HEK293 (cell line): ENCODE measurements around the gene S100A3.

Experiments
- CTCF ChIA-PET: fragments of 350-600 bp; formaldehyde crosslinking; extraction: SDS; loops from one replicate; lab custom pipeline; 2021; ENCODE audit warnings: antibody characterized with exemption; lab: Yijun Ruan, JAX
- POLR2A ChIA-PET: fragments of 300-600 bp; formaldehyde crosslinking; extraction: SDS; loops from one replicate; lab custom pipeline; 2020; ENCODE audit warnings: antibody characterized with exemption, inconsistent platforms; lab: Yijun Ruan, JAX
- H3K27ac ChIP-seq: fragments of 200-500 bp; sonication (Bioruptor generic); 2 replicates; pipeline ENCODE4 v1.5.1; 2014; ENCODE audit warnings: low read depth, low read length, control low read depth, inconsistent platforms; ENCODE audit errors: extremely low read depth
- H3K36me3 ChIP-seq, 2 experiments: fragments of 200-500 bp in 1 of 2; sonication (Bioruptor generic) in 1 of 2; 1 replicate in 1 of 2; 2 replicates in 1 of 2; pipeline ENCODE4 v1.5.1; 2014 to 2017; ENCODE audit warnings: inconsistent platforms in 2 of 2, low read length in 2 of 2; ENCODE audit not compliant: control insufficient read depth in 2 of 2, insufficient read depth in 1 of 2
- H3K4me1 ChIP-seq: fragments of 200-500 bp; sonication (Bioruptor generic); 2 replicates; pipeline ENCODE4 v1.5.1; 2014; ENCODE audit warnings: mild to moderate bottlenecking, low read length, inconsistent platforms; ENCODE audit not compliant: control insufficient read depth, insufficient read depth
- H3K4me3 ChIP-seq: 2 replicates; pipeline ENCODE4 v1.5.1; 2011; ENCODE audit warnings: low read depth, mild to moderate bottlenecking, control low read depth, low read length, moderate library complexity
- H3K9me3 ChIP-seq: fragments of 200-500 bp; sonication (Bioruptor generic); 2 replicates; pipeline ENCODE4 v1.5.1; 2014; ENCODE audit warnings: low read depth, low read length, inconsistent platforms; ENCODE audit not compliant: control insufficient read depth, insufficient read depth
- EGR2 ChIP-seq: fragments of 450-650 bp; formaldehyde crosslinking; IDR thresholded peaks from 2 replicates; pipeline ENCODE4 v1.5.1; 2016; ENCODE audit warnings: low read depth, missing biosample characterization, missing genetic modification characterization
- KLF16 ChIP-seq: fragments of 450-650 bp; formaldehyde crosslinking; IDR thresholded peaks from 2 replicates; pipeline ENCODE4 v1.5.1; 2017; ENCODE audit warnings: missing biosample characterization, missing genetic modification characterization
- MEIS1 ChIP-seq: sonication (generic); formaldehyde crosslinking; IDR thresholded peaks from 2 replicates; pipeline ENCODE4 v1.8.1; 2022; ENCODE audit warnings: missing genetic modification reagents, mild to moderate bottlenecking, borderline replicate concordance
- TRIM28 ChIP-seq: IDR thresholded peaks from 2 replicates; pipeline ENCODE4 v1.6.1; 2011; ENCODE audit warnings: low read length, control low read depth, borderline replicate concordance
- ZFHX2 ChIP-seq: fragments of 450-650 bp; formaldehyde crosslinking; conservative IDR thresholded peaks from 2 replicates; pipeline ENCODE4 v1.5.1; 2016; ENCODE audit warnings: missing biosample characterization, missing genetic modification characterization
- ZFP41 ChIP-seq: fragments of 450-650 bp; formaldehyde crosslinking; IDR thresholded peaks from 2 replicates; pipeline ENCODE4 v1.5.1; 2016; ENCODE audit warnings: missing biosample characterization, missing genetic modification characterization, borderline replicate concordance
- ZNF114 ChIP-seq: fragments of 450-650 bp; formaldehyde crosslinking; IDR thresholded peaks from 2 replicates; pipeline ENCODE4 v1.5.0; 2017; ENCODE audit warnings: missing biosample characterization, missing genetic modification characterization
- ZNF140 ChIP-seq: fragments of 450-650 bp; formaldehyde crosslinking; IDR thresholded peaks from 2 replicates; pipeline ENCODE4 v1.5.1; 2016; ENCODE audit warnings: missing biosample characterization, missing genetic modification characterization
- ZNF16 ChIP-seq: fragments of 450-650 bp; formaldehyde crosslinking; IDR thresholded peaks from 2 replicates; pipeline ENCODE4 v1.5.1; 2016; ENCODE audit warnings: low read depth, missing biosample characterization, missing genetic modification characterization
- ZNF18 ChIP-seq: fragments of 450-650 bp; formaldehyde crosslinking; IDR thresholded peaks from 2 replicates; pipeline ENCODE4 v1.5.1; 2016; ENCODE audit warnings: missing biosample characterization, missing genetic modification characterization
- ZNF274 ChIP-seq, 2 experiments: fragments of 200-500 bp in 1 of 2; fragments of 450-650 bp in 1 of 2; sonication (Bioruptor generic) in 1 of 2; formaldehyde crosslinking in 1 of 2; IDR thresholded peaks; 2 replicates each; pipeline versions ENCODE4 v1.5.1 to v1.6.1; 2014 to 2016; ENCODE audit warnings: borderline replicate concordance in 1 of 2, inconsistent platforms in 1 of 2, low read length in 1 of 2, missing biosample characterization in 1 of 2, missing genetic modification characterization in 1 of 2
- ZNF302 ChIP-seq: fragments of 450-650 bp; formaldehyde crosslinking; IDR thresholded peaks from 2 replicates; pipeline ENCODE4 v1.5.1; 2016; ENCODE audit warnings: missing biosample characterization, missing genetic modification characterization, low read depth
- ZNF335 ChIP-seq: fragments of 450-650 bp; formaldehyde crosslinking; conservative IDR thresholded peaks from 2 replicates; pipeline ENCODE4 v1.5.1; 2016; ENCODE audit warnings: missing biosample characterization, missing genetic modification characterization
- ZNF366 ChIP-seq: fragments of 450-650 bp; formaldehyde crosslinking; conservative IDR thresholded peaks from 2 replicates; pipeline ENCODE4 v1.5.1; 2016; ENCODE audit warnings: missing biosample characterization, missing genetic modification characterization
- ZNF514 ChIP-seq: fragments of 450-650 bp; formaldehyde crosslinking; IDR thresholded peaks from 2 replicates; pipeline ENCODE4 v1.5.1; 2016; ENCODE audit warnings: missing biosample characterization, missing genetic modification characterization
- ZNF521 ChIP-seq: fragments of 450-650 bp; formaldehyde crosslinking; IDR thresholded peaks from 2 replicates; pipeline ENCODE4 v1.5.1; 2017; ENCODE audit warnings: missing biosample characterization, mild to moderate bottlenecking, missing genetic modification characterization
- ZNF621 ChIP-seq: fragments of 450-650 bp; formaldehyde crosslinking; IDR thresholded peaks from 2 replicates; pipeline ENCODE4 v1.5.1; 2017; ENCODE audit warnings: missing biosample characterization, missing genetic modification characterization
- ZNF830 ChIP-seq: fragments of 450-650 bp; IDR thresholded peaks from 2 replicates; pipeline ENCODE4 v1.5.0; 2018; ENCODE audit warnings: missing biosample characterization, missing genetic modification characterization, low read depth, mild to moderate bottlenecking, moderate library complexity
- ZXDB ChIP-seq: fragments of 450-650 bp; formaldehyde crosslinking; IDR thresholded peaks from 2 replicates; pipeline ENCODE4 v1.5.1; 2016; ENCODE audit warnings: missing biosample characterization, missing genetic modification characterization
- TF ChIP-seq, protein P1 (sequence below): fragments of 450-650 bp; formaldehyde crosslinking; IDR thresholded peaks from 2 replicates; pipeline ENCODE4 v1.5.1; 2016; ENCODE audit warnings: missing biosample characterization, missing genetic modification characterization
- TF ChIP-seq, protein P2 (sequence below): fragments of 450-650 bp; formaldehyde crosslinking; IDR thresholded peaks from 2 replicates; pipeline ENCODE4 v1.5.1; 2016; ENCODE audit warnings: missing biosample characterization, missing genetic modification characterization

S100A3 gene

GRCh38 chr1:153553096-153553495 is 4.0 kb upstream of the S100A3 start:
- H3K36me3 ChIP-seq = no peaks in the 10 kb centered on the region
- ChIA-PET POLR2A (interaction anchor here (1.8 kb wide), 1 partner anchor 13 kb away, joined by 5 read pairs; no protein-coding TSS in a partner anchor), CTCF (interaction anchor here (0.6 to 1.8 kb wide), 7 partner anchors 9 to 353 kb away, joined by 3 to 6 read pairs (median 3); no protein-coding TSS in a partner anchor)
- no peaks in the 10 kb centered on the region for H3K9me3 ChIP-seq
- no peak overlapping the region for H3K4me3 ChIP-seq
- H3K27ac ChIP-seq = no peak overlapping the region
- H3K4me1 ChIP-seq = no peaks in the 10 kb centered on the region
- TF ChIP-seq EGR2 (peak; percentile 45; the same call in 1 of the 2 replicates), ZFHX2 (peak; percentile 53), ZNF521 (tag by site-specific recombination) (no peak)

GRCh38 chr1:153552335-153552734 is 3.3 kb upstream of the S100A3 start:
- Histone ChIP-seq H3K4me3 (no peak overlapping the region), H3K27ac (no peak overlapping the region), H3K4me1 (no peaks in the 10 kb centered on the region), H3K9me3 (no peaks in the 10 kb centered on the region), H3K36me3 (no peaks in the 10 kb centered on the region)
- CTCF ChIA-PET = interaction anchor here (0.5 to 1.4 kb wide), 7 partner anchors 9 to 64 kb away, joined by 3 to 4 read pairs (median 4); no protein-coding TSS in a partner anchor
- POLR2A ChIA-PET = interaction anchor here (0.6 to 1.1 kb wide), 3 partner anchors 21 to 82 kb away, joined by 3 to 5 read pairs (median 4); partner anchors contain the start of genes CHTOP and S100A13
- TF ChIP-seq ZNF366 (tag by site-specific recombination) = no peak
- no peak for TF ChIP-seq EGR2
- TF ChIP-seq, protein P1, sequence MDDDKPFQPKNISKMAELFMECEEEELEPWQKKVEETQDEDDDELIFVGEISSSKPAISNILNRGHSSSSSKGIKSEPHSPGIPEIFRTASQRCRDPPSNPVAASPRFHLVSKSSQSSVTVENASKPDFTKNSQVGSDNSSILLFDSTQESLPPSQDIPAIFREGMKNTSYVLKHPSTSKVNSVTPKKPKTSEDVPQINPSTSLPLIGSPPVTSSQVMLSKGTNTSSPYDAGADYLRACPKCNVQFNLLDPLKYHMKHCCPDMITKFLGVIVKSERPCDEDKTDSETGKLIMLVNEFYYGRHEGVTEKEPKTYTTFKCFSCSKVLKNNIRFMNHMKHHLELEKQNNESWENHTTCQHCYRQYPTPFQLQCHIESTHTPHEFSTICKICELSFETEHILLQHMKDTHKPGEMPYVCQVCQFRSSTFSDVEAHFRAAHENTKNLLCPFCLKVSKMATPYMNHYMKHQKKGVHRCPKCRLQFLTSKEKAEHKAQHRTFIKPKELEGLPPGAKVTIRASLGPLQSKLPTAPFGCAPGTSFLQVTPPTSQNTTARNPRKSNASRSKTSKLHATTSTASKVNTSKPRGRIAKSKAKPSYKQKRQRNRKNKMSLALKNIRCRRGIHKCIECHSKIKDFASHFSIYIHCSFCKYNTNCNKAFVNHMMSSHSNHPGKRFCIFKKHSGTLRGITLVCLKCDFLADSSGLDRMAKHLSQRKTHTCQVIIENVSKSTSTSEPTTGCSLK = no peak
- no peak for TF ChIP-seq ZNF16 (tag by site-specific recombination)
- TF ChIP-seq ZNF18 (tag by site-specific recombination) = no peak
- TF ChIP-seq MEIS1 (CRISPR knock-in tag) = no peak
- TF ChIP-seq ZNF335 = no peak
- TF ChIP-seq, protein P2, sequence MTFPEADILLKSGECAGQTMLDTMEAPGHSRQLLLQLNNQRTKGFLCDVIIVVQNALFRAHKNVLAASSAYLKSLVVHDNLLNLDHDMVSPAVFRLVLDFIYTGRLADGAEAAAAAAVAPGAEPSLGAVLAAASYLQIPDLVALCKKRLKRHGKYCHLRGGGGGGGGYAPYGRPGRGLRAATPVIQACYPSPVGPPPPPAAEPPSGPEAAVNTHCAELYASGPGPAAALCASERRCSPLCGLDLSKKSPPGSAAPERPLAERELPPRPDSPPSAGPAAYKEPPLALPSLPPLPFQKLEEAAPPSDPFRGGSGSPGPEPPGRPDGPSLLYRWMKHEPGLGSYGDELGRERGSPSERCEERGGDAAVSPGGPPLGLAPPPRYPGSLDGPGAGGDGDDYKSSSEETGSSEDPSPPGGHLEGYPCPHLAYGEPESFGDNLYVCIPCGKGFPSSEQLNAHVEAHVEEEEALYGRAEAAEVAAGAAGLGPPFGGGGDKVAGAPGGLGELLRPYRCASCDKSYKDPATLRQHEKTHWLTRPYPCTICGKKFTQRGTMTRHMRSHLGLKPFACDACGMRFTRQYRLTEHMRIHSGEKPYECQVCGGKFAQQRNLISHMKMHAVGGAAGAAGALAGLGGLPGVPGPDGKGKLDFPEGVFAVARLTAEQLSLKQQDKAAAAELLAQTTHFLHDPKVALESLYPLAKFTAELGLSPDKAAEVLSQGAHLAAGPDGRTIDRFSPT (tag by site-specific recombination) = no peak
- no peak for TF ChIP-seq ZNF114 (tag by site-specific recombination)
- no peak for TF ChIP-seq ZNF302
- TF ChIP-seq ZNF514 (tag by site-specific recombination) = no peak
- TF ChIP-seq ZNF140 (tag by site-specific recombination) = no peak
- TF ChIP-seq ZFP41 (tag by site-specific recombination) = no peak
- no peak for TF ChIP-seq ZNF274 (IDR thresholded peaks at IDR 0.05; ENCODE audit: low read length)
- no peak for TF ChIP-seq ZNF274 (tag by site-specific recombination; IDR thresholded peaks at IDR 0.05; ENCODE audit: borderline replicate concordance)
- no peak for TF ChIP-seq TRIM28
- no peak for TF ChIP-seq ZNF830 (tag by site-specific recombination)
- TF ChIP-seq KLF16 = no peak
- no peak for TF ChIP-seq ZXDB (tag by site-specific recombination)
- TF ChIP-seq ZNF621 (tag by site-specific recombination) = no peak
- TF ChIP-seq, all 188 proteins: peak for 0
